OCI-LY1 (cell line): ENCODE measurements around the gene DMD.

Experiments used
- H2AFZ ChIP-seq: fragments of 200-600 bp; sonication (generic), shearing (Covaris generic); 2 replicates; pipeline ENCODE4 v1.6.0; 2014; ENCODE audit warnings: antibody characterized with exemption, mild to moderate bottlenecking, low read length
- H3F3A ChIP-seq: fragments of 200-600 bp; sonication (generic), shearing (Covaris generic); 2 replicates; pipeline ENCODE4 v1.6.0; 2014; ENCODE audit warnings: mild to moderate bottlenecking, antibody characterized with exemption, low read length, moderate library complexity; ENCODE audit not compliant: insufficient read depth
- H3K27ac ChIP-seq: fragments of 200-600 bp; sonication (generic); 2 replicates; pipeline ENCODE4 v1.5.1; 2014; ENCODE audit warnings: low read length, mixed run types, mild to moderate bottlenecking, low read depth; ENCODE audit not compliant: poor library complexity, severe bottlenecking
- H3K27me3 ChIP-seq: fragments of 200-600 bp; sonication (generic); 2 replicates; pipeline ENCODE4 v1.6.0; 2014; ENCODE audit warnings: antibody characterized with exemption, mild to moderate bottlenecking, low read length, moderate library complexity; ENCODE audit not compliant: insufficient read depth
- H3K36me3 ChIP-seq: fragments of 200-600 bp; sonication (generic); 2 replicates; pipeline ENCODE4 v1.6.1; 2014; ENCODE audit warnings: mild to moderate bottlenecking, antibody characterized with exemption, low read length, moderate library complexity, mixed read lengths; ENCODE audit not compliant: insufficient read depth
- H3K4me1 ChIP-seq: fragments of 200-600 bp; sonication (generic); 2 replicates; pipeline ENCODE4 v1.5.1; 2014; ENCODE audit warnings: mild to moderate bottlenecking, low read length, moderate library complexity; ENCODE audit not compliant: insufficient read depth, severe bottlenecking
- H3K4me2 ChIP-seq: fragments of 200-600 bp; sonication (generic), shearing (Covaris generic); 2 replicates; pipeline ENCODE4 v1.6.1; 2014; ENCODE audit warnings: low read length
- H3K4me3 ChIP-seq: fragments of 200-600 bp; sonication (generic); 2 replicates; pipeline ENCODE4 v1.5.1; 2014; ENCODE audit warnings: low read length, low read depth, mild to moderate bottlenecking, mixed read lengths; ENCODE audit not compliant: poor library complexity, severe bottlenecking
- H3K79me2 ChIP-seq: fragments of 200-600 bp; shearing (Covaris generic); 2 replicates; pipeline ENCODE4 v1.6.1; 2016; ENCODE audit warnings: mixed run types, low read length, mixed read lengths; ENCODE audit not compliant: insufficient read depth
- H3K9ac ChIP-seq: fragments of 200-600 bp; sonication (generic), shearing (Covaris generic); 2 replicates; pipeline ENCODE4 v1.6.1; 2014; ENCODE audit warnings: mild to moderate bottlenecking, low read length, mixed read lengths
- H3K9me2 ChIP-seq: fragments of 200-600 bp; sonication (generic), shearing (Covaris generic); 2 replicates; pipeline ENCODE4 v1.6.1; 2014; ENCODE audit warnings: low read depth, mild to moderate bottlenecking, low read length, mixed read lengths
- H3K9me3 ChIP-seq: fragments of 200-600 bp; shearing (Covaris generic); 2 replicates; pipeline ENCODE4 v1.6.1; 2014; ENCODE audit warnings: low read length, mixed read lengths
- H4K20me1 ChIP-seq: fragments of 200-600 bp; sonication (generic), shearing (Covaris generic); 2 replicates; pipeline ENCODE4 v1.6.0; 2016; ENCODE audit warnings: mild to moderate bottlenecking, low read length; ENCODE audit not compliant: insufficient read depth
- CTCF ChIP-seq: fragments of 200-600 bp; sonication (generic), shearing (Covaris generic); IDR thresholded peaks from 2 replicates; pipeline ENCODE4 v1.5.1; 2017; ENCODE audit warnings: mild to moderate bottlenecking, antibody characterized with exemption, low read length, moderate library complexity, mixed read lengths
- EZH2 ChIP-seq: fragments of 200-600 bp; sonication (generic), shearing (Covaris generic); IDR thresholded peaks from 2 replicates; pipeline ENCODE4 v1.8.0; 2017; ENCODE audit warnings: borderline replicate concordance, mixed run types, mild to moderate bottlenecking, antibody characterized with exemption, low read length, moderate library complexity, mixed read lengths

DMD gene

GRCh38 chrX:31506360-31506759, 1705.0 kb downstream of the DMD start:
- TF ChIP-seq EZH2 (no peak), CTCF (no peak)
- H2AFZ ChIP-seq: no peak overlapping the region

GRCh38 chrX:31500921-31501320, 1710.4 kb downstream of the DMD start:
- no peaks in the 10 kb centered on the region for H4K20me1 ChIP-seq
- TF ChIP-seq CTCF (no peak), EZH2 (no peak)

More at GRCh38 chrX:31506360-31506759, 1705.0 kb downstream of the DMD start:
- no peaks in the 10 kb centered on the region for H3K4me1 ChIP-seq
- H3K27ac ChIP-seq: no peak overlapping the region
- no peak overlapping the region for H3K9ac ChIP-seq
- no peaks in the 10 kb centered on the region for H3K27me3 ChIP-seq
- H3F3A ChIP-seq: no peaks in the 10 kb centered on the region
- no peaks in the 10 kb centered on the region for H3K9me2 ChIP-seq
- no peak overlapping the region for H3K4me3 ChIP-seq
- H3K79me2 ChIP-seq: no peaks in the 10 kb centered on the region
- H3K4me2 ChIP-seq: no peak overlapping the region
- H4K20me1 ChIP-seq: no peaks in the 10 kb centered on the region
- H3K9me3 ChIP-seq: no peaks in the 10 kb centered on the region
- no peaks in the 10 kb centered on the region for H3K36me3 ChIP-seq

GRCh38 chrX:31499109-31499508, 1712.2 kb downstream of the DMD start:
- Histone ChIP-seq H2AFZ (no peak overlapping the region), H3F3A (no peaks in the 10 kb centered on the region), H3K9me2 (no peaks in the 10 kb centered on the region), H3K79me2 (no peaks in the 10 kb centered on the region), H3K4me3 (no peak overlapping the region), H3K9ac (no peak overlapping the region), H3K27me3 (no peaks in the 10 kb centered on the region), H3K4me2 (no peak overlapping the region), H3K9me3 (no peaks in the 10 kb centered on the region), H3K36me3 (no peaks in the 10 kb centered on the region), H3K4me1 (no peaks in the 10 kb centered on the region), H3K27ac (no peak overlapping the region), H4K20me1 (no peaks in the 10 kb centered on the region)
- TF ChIP-seq EZH2 (no peak), CTCF (no peak)

More at GRCh38 chrX:31500921-31501320, 1710.4 kb downstream of the DMD start:
- Histone ChIP-seq H2AFZ (no peak overlapping the region), H3K9me3 (no peaks in the 10 kb centered on the region), H3K27me3 (no peaks in the 10 kb centered on the region), H3K36me3 (no peaks in the 10 kb centered on the region), H3K27ac (no peak overlapping the region), H3K4me3 (no peak overlapping the region), H3F3A (no peaks in the 10 kb centered on the region), H3K9me2 (no peaks in the 10 kb centered on the region), H3K79me2 (no peaks in the 10 kb centered on the region), H3K9ac (no peak overlapping the region), H3K4me1 (no peaks in the 10 kb centered on the region), H3K4me2 (no peak overlapping the region)
